HFFc6 (cell line): Measurements from ENCODE around the gene PLXNA4. TPM values are rescaled to one million over a fixed set of nuclear protein-coding genes. Genes with fewer than 3 reads are reported as not detected.

ENCODE experiments used
- DNase-seq: peaks from one replicate; pipeline ENCODE4 v3.0.0-alpha.2; 2018
- H3K27ac Mint-ChIP-seq: 2 replicates; pipeline ENCODE4 v1.8.0; 2020; ENCODE audit warnings: mild to moderate bottlenecking, mixed read lengths
- H3K27me3 Mint-ChIP-seq: 2 replicates; pipeline ENCODE4 v1.8.0; 2021; ENCODE audit warnings: mild to moderate bottlenecking, moderate library complexity, mixed read lengths; ENCODE audit not compliant: insufficient read depth
- H3K36me3 Mint-ChIP-seq: 2 replicates; pipeline ENCODE4 v1.8.0; 2021; ENCODE audit warnings: low read depth, mixed read lengths
- H3K4me1 Mint-ChIP-seq: 2 replicates; pipeline ENCODE4 v1.8.0; 2020; ENCODE audit warnings: low read depth, mixed read lengths
- H3K4me3 Mint-ChIP-seq: 2 replicates; pipeline ENCODE4 v1.8.0; 2020; ENCODE audit warnings: mild to moderate bottlenecking, moderate library complexity, mixed read lengths
- H3K9me3 Mint-ChIP-seq: 2 replicates; pipeline ENCODE4 v1.8.0; 2020; ENCODE audit warnings: mild to moderate bottlenecking, mixed read lengths
- total RNA-seq, 6 experiments: library from RNA; stranded (reverse); fragmentation: NEBNext Ultra II Directional; extraction: Animal tissue kit (Norgen Biotek cat#: 25700); gene quantifications; 2 replicates in 1 of 6; 3 replicates in 5 of 6; pipeline ENCODE4 v1.2.3, GENCODE V29; 2021
- TF ChIP-seq, protein P1 (sequence below): fragments of 200-600 bp; sonication (generic); IDR thresholded peaks from 2 replicates; pipeline ENCODE4 v1.5.0; 2021; ENCODE audit warnings: antibody characterized with exemption, mild to moderate bottlenecking

Gene PLXNA4
- total RNA-seq, 6 experiments from 2014 or later: 0.02 to 0.14 (median 0.05) TPM; not detected in 2

DNA sequence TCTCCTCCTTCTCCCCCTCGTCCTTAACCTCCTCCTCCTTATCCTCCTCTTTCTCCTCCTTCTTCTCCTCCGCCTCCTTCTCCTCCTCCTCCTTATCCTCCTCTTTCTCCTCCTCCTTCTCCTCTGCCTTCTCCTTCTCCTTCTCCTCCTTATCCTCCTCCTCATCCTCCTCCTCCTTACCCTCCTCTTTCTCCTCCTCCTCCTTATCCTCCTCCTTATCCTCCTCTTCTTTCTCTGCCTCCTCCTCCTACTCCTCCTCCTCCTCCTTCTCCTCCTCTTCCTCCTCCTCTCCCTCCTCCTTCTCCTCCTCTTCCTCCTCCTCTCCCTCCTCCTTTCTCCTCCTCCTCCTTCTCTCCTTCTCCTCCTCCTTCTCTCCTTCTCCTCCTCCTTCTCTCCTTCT lies 14.5 kb downstream of the PLXNA4 start:
- TF ChIP-seq, protein P1, sequence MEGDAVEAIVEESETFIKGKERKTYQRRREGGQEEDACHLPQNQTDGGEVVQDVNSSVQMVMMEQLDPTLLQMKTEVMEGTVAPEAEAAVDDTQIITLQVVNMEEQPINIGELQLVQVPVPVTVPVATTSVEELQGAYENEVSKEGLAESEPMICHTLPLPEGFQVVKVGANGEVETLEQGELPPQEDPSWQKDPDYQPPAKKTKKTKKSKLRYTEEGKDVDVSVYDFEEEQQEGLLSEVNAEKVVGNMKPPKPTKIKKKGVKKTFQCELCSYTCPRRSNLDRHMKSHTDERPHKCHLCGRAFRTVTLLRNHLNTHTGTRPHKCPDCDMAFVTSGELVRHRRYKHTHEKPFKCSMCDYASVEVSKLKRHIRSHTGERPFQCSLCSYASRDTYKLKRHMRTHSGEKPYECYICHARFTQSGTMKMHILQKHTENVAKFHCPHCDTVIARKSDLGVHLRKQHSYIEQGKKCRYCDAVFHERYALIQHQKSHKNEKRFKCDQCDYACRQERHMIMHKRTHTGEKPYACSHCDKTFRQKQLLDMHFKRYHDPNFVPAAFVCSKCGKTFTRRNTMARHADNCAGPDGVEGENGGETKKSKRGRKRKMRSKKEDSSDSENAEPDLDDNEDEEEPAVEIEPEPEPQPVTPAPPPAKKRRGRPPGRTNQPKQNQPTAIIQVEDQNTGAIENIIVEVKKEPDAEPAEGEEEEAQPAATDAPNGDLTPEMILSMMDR: no peak
- H3K27ac Mint-ChIP-seq: no peak overlapping the region
- no peaks in the 10 kb centered on the region for H3K9me3 Mint-ChIP-seq
- H3K4me1 Mint-ChIP-seq: no peaks in the 10 kb centered on the region
- no peak for DNase-seq
- no peaks in the 10 kb centered on the region for H3K36me3 Mint-ChIP-seq
- H3K27me3 Mint-ChIP-seq: peaks cover 8% of the 10 kb centered on the region
- no peak overlapping the region for H3K4me3 Mint-ChIP-seq

DNA sequence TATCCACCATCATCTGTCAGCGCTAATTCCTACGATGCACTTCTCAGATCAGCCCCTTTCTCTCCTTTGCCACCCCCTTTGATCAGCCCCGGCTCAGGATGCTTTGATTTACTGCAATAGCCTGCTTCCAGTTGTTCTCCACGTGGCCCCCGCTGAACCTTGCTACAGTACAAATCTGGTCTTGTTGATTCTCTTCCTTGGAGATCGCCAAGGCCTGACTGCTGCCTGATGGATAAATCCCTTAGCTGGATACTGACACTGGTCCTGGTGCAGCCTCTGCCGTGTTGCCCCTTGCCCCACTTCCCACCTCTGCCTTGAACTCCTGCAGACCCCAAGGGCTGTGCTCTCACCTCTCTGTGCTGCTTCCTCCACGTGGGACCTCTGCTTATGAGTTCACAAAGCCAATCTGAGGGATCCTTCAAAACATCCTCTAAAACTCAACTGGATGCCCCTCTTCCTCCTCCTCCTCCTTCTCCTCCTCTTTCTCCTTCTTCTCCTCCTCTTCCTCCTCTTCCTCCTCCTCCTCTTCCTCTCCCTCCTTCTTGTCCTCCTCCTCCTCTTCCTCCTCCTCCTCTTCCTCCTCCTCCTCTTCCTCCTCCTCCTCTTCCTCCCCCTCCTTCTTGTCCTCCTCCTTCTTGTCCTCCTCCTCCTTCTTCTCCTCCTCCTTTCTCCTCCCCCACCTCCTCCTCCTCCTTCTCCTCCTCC lies 15.3 kb downstream of the PLXNA4 start:
- H3K9me3 Mint-ChIP-seq: no peaks in the 10 kb centered on the region
- H3K27ac Mint-ChIP-seq: no peak overlapping the region
- no peak overlapping the region for H3K4me3 Mint-ChIP-seq
- TF ChIP-seq, protein P1: no peak
- peaks cover 14% of the 10 kb centered on the region for H3K27me3 Mint-ChIP-seq
- H3K4me1 Mint-ChIP-seq: no peaks in the 10 kb centered on the region
- DNase-seq: no peak
- H3K36me3 Mint-ChIP-seq: no peaks in the 10 kb centered on the region

DNA sequence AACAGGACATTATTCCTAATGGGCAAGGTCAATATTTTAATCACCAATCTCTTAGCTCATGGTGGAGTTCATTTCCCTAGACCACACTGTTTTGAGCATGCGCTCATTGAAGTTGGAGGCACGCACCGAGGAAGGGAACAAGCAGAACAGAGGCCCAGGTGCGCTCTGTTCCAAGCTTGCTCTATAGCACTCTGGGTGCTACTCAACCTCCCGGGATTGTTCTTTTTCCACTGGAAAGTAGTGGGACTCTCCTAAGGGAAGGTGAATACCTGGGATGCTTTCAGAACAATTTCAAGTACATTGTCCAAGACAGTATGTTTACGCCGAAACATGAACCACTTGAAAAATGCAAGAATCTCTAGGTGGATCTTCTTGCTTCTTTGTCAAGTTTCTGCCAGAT lies 16.2 kb downstream of the PLXNA4 start:
- Mint-ChIP-seq H3K4me1 (no peaks in the 10 kb centered on the region), H3K4me3 (no peak overlapping the region), H3K27me3 (peaks cover 17% of the 10 kb centered on the region), H3K36me3 (no peaks in the 10 kb centered on the region), H3K9me3 (no peaks in the 10 kb centered on the region), H3K27ac (no peak overlapping the region)
- no peak for DNase-seq
- TF ChIP-seq, protein P1: no peak

DNA sequence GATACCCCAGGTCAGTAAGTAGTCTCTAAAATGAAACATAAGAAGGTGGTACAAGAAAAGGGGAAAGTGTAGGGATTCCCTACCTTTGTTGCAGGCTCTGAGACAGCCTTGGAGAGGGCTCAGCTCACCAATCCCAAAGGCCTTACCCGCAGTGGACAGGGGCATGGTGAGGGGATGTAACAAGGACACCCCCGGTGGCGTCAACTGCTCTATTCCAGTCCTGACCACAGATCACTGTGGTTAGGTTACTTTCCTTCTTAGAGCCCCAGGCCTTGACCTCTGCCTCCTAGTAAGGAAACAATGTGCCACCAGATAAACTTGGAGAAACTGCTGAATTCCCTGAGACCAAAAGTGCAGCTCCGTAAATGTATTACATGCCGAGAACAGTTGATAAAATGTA lies 17.5 kb downstream of the PLXNA4 start:
- H3K9me3 Mint-ChIP-seq: no peaks in the 10 kb centered on the region
- DNase-seq: no peak
- H3K27me3 Mint-ChIP-seq: peaks cover 21% of the 10 kb centered on the region
- no peaks in the 10 kb centered on the region for H3K36me3 Mint-ChIP-seq
- H3K27ac Mint-ChIP-seq: no peak overlapping the region
- TF ChIP-seq, protein P1: no peak
- no peaks in the 10 kb centered on the region for H3K4me1 Mint-ChIP-seq
- H3K4me3 Mint-ChIP-seq: no peak overlapping the region

DNA sequence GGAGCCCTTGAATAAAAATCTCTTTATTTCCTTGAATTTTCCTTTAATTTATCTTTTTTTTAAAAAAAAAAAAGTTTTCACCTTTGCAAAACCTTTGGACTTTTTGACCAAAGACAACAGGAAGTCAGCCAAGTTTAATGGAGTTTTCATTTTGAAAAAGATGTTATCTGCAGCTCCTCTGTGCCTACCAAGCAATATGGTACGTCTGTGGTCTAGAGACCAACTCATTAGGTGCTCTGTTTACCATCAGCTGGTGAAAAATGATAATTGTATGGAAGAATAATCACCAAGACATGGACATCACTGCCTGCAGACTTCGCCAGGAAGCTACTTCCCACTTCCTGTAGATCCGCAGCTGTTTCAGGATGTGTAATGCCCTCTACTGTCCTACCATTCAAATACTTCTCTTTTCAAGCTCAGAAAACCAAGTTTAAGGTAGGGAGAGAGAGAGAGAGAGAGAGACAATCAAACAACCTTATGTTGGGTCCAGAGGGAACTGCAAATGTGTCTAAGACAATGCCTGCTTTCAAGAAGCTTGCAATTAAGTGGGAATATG lies 18.7 kb downstream of the PLXNA4 start:
- no peak for DNase-seq
- Mint-ChIP-seq H3K4me1 (no peaks in the 10 kb centered on the region), H3K27ac (no peak overlapping the region), H3K36me3 (no peaks in the 10 kb centered on the region), H3K4me3 (no peak overlapping the region), H3K27me3 (peaks cover 21% of the 10 kb centered on the region), H3K9me3 (no peaks in the 10 kb centered on the region)
- TF ChIP-seq, protein P1: peak; percentile 34; the same call in 1 of the 2 replicates
